HG03520 (cell line): Measurements from ENCODE around the gene SSBP3.

Experiments used
- ATAC-seq: cut with Tn5 transposase; IDR thresholded peaks from one replicate; pipeline ENCODE4 v1.9.1; 2021; ENCODE audit warnings: mild to moderate bottlenecking, moderate library complexity; ENCODE audit not compliant: unreplicated experiment

SSBP3 gene

GRCh38 chr1:54310439-54311328 lies 95.5 kb downstream of the SSBP3 start:
- ATAC-seq = no peak

- ATAC-seq = no peak
Observed at GRCh38 chr1:54309631-54310366, 96.4 kb downstream of the SSBP3 start.

- no peak for ATAC-seq
Observed at GRCh38 chr1:54307305-54307704, 98.9 kb downstream of the SSBP3 start.

GRCh38 chr1:54305906-54306514 lies 100.2 kb downstream of the SSBP3 start:
- no peak for ATAC-seq

GRCh38 chr1:54304518-54304917 lies 101.7 kb downstream of the SSBP3 start:
- no peak for ATAC-seq

GRCh38 chr1:54302951-54303843 lies 103.0 kb downstream of the SSBP3 start:
- no peak for ATAC-seq

- no peak for ATAC-seq
Observed at GRCh38 chr1:54302549-54302948, 103.6 kb downstream of the SSBP3 start.

- no peak for ATAC-seq
Observed at GRCh38 chr1:54301497-54301896, 104.7 kb downstream of the SSBP3 start.

GRCh38 chr1:54300401-54300800 lies 105.8 kb downstream of the SSBP3 start:
- no peak for ATAC-seq

GRCh38 chr1:54299037-54299436 lies 107.2 kb downstream of the SSBP3 start:
- no peak for ATAC-seq

GRCh38 chr1:54298284-54299033 lies 107.7 kb downstream of the SSBP3 start:
- no peak for ATAC-seq

- no peak for ATAC-seq
Observed at GRCh38 chr1:54297596-54298283, 108.5 kb downstream of the SSBP3 start.

- ATAC-seq = no peak
Observed at GRCh38 chr1:54296666-54297065, 109.5 kb downstream of the SSBP3 start.

- no peak for ATAC-seq
Observed at GRCh38 chr1:54294887-54295286, 111.3 kb downstream of the SSBP3 start.

- no peak for ATAC-seq
Observed at GRCh38 chr1:54292002-54292911, 113.9 kb downstream of the SSBP3 start.

GRCh38 chr1:54291276-54292001 lies 114.8 kb downstream of the SSBP3 start:
- ATAC-seq = no peak

GRCh38 chr1:54290506-54291184 lies 115.5 kb downstream of the SSBP3 start:
- ATAC-seq = no peak
